Measurements from ENCODE around the gene BCL6B.

The BCL6B gene

DNA sequence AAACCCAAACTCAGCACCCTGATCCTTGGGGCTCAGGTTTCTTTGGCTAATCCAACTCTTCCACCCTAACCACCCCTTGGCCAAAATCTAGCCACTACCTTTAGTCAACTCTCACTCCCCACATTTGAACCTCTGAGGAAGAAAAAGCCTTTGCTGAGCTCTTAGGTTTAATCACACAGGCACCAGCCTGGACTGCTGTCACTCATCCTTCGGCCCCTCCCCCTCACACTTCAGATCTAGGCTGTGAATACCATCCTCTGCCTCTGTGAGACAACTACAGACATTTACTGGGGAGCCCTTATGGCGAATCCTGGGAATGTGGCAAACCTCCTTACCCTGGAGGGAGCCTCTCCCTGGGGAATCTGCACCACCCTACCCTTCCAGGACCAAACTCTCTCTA lies 15.7 kb upstream of the BCL6B start:
- no peak for DNase-seq (ENCODE audit: low read depth, low spot score)

DNA sequence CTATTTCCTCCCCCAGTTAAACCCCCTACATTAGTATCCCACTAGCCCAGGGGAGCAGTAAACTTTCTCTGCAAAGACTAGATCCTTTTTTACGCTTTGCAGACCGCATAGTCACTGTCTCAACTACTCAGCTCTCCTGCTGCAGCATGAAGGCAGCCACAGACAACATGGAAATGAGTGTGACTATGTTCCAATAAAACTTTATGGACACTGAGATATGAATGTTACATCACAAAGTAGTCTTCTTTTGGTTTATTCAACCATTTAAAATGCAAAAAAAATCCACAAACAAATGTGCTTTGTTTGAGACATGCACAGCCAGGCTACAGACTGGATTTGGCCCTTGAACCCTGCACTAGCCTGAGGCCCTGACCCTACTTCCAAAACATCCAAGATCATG lies 12.3 kb upstream of the BCL6B start:
- DNase-seq (ENCODE audit: low read depth, low spot score) = no peak

DNA sequence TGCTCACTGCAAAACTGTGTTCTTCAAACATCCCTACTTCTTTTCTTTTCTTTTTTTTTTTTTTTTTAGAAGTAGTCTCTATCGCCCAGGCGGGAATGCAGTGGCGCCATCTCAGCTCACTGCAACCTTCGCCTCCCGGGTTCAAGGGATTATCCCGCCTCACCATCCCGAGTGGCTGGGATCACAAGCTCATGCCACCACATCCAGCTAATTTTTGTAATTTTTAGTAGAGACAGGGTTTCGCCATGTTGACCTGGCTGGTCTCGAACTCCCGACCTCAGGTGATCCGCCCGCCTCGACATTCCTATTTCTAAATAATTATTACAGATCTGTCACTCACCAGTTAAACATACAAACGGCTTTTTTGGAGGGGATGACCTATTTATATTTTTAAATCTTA lies 11.4 kb upstream of the BCL6B start:
- no peak for DNase-seq (ENCODE audit: low read depth, low spot score)

DNA sequence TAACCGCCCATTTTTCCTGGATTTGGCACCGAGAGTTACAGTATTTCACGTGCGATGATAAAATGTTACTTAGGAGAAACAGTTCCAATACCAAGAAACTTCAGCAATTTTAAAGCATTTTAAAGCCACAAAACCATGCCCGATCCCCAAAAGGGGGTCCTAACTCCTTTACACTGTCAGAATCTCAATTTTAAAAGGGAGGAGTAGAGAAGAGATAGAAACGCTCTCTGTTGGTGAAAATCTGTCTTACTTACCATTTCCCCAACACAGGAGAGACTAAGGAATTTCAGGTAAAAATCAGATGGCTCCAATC lies 11.0 kb upstream of the BCL6B start:
- DNase-seq (ENCODE audit: low read depth, low spot score) = no peak

DNA sequence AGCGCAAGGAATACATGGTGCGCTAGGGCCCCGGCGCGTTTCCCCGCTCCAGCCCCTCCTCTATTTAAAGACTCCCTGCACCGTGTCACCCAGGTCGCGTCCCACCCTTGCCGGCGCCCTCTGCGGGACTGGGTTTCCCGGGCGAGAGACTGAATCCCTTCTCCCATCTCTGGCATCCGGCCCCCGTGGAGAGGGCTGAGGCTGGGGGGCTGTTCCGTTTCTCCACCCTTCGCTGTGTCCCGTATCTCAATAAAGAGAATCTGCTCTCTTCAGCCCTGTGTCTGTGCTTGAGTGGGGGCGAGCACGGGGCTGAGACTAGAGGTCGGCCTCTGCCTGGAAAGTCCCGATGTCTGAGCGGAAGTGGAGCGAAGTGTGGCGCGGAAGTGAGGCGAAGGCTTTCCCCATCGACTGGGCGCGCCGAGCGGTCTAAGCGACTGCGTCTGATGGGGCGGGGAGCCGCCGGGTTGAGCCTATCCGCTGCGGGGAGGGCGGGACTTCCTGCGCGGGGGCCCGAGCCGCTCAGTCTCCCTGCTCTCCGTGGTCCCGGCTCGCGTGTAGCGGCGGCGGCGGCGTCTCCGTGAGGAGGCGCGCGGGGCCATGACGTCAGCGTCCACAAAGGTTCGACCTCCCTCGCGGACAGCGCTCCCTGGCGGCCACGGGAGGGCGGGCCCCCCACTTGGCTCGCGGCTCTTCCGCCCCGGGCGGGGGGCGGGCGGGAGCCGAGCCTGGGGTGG lies 8.4 kb upstream of the BCL6B start:
- DNase-seq (ENCODE audit: low read depth, low spot score) = peak; percentile 91

DNA sequence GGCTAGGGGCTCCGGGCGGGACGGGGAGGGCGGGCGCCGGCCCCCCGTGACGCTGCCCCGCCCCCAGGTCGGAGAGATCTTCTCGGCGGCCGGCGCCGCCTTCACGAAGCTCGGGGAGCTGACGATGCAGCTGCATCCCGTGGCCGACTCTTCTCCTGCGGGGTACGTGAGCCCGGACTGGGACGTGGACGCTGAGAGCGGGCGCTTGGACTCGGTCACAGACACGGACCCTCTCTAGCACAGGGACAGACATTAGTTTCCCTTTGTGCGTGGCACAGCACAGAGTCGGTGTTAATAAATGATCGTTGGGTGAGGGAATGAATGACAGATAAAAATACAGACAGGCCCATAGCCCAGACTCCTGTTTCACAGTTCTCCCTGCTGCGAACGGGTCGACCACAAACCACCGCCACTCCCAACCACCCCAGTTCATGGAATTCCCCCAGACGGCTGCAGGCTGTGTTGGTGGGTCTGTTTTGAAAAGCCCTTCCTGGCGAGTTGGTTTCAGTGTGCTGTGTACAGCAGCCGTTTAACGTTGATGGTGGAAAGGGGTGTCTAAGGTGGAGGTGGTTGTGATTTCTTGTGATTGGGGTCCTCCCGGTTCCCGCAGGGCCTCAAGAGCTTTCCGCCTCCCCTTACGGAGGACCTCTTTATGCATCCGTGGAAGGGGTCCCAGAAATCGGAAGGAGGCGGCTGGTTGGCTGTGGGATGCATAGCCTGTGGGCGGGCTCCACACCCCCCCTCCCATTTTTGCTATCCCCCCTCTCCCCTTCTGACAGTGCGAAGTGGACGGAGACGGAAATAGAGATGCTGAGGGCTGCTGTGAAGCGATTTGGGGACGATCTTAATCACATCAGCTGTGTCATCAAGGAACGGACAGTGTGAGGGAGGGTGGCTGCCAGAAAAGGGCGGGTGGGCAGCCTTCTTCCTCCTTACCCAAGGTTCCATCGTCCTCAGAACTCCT lies 7.6 kb upstream of the BCL6B start:
- DNase-seq (ENCODE audit: low read depth, low spot score) = no peak

DNA sequence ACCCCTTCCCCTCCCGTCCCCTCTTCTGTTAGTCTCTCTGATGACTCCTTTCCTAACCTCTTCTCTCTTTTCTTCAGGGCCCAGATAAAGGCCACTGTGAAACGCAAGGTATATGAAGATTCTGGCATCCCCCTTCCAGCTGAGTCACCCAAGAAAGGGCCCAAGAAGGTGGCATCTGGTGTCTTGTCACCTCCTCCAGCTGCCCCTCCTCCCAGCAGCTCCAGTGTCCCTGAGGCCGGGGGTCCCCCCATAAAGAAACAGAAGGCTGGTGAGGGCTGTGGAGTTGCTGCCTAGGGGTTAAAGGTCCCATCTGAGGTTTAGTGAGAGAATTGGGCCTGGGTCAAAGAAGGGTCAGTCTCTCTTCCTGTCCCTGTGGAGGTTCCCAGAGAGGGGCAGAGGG lies 6.4 kb upstream of the BCL6B start:
- DNase-seq (ENCODE audit: low read depth, low spot score) = no peak

DNA sequence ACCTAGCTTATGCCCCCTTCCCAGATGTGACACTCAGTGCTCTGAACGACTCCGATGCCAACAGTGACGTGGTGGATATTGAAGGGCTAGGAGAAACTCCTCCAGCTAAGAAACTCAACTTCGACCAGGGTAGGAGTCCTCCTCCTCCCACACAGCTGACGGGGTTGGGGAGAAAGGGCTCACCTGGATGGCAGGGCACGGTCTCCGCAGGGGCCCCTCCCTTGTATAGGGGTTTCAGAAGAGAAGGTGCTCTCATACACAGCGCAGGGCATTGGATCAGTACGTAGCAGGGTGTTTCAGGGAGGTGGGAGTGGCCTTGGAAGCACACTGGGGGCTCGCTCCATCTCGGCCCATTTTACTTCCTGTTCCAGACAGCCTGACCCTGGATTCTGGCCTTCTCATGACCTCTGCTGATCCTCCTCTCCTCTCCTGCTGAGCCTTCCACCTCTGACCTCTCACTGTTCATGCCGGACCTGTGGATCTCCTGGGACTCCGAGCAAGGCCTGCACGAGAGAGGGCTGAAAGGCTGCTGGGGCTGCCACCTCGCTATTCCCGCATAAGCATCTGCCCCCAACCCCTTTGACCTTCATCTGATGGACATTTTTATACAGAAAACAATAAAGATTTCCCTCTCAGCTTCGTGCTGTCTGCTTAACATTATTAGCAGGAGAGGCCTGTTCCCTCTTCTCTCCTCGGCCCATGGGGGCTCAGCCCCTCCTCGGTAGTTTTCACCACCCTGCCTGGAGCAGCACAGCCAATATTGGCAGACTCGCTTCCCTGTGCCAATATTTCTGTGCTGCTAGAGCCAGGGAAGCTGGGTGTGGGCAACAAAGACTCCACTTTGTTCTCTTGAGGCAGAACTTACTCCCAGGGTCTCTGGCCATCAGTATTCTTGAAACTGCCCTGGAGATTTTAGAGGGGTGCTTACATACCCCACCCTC lies 5.7 kb upstream of the BCL6B start:
- DNase-seq (ENCODE audit: low read depth, low spot score) = no peak

DNA sequence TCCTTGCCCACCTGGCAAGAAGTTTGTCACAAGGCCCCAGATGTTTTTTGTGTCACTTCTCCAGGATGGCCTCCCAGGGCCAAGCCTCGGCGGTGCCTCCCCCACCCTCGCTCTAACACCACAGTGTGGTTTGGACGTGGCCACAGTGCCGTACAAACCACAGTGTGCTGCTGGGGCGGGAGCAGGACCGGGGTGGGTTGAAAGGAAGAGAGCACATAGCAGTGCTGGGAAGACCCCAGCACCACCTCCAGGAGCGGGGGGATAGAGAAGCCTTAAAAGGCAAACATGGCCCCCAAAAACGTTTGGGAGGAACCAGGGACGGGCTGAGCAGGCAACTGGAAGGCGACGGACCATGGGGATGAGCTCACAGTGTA lies 5.0 kb upstream of the BCL6B start:
- DNase-seq (ENCODE audit: low read depth, low spot score) = no peak

DNA sequence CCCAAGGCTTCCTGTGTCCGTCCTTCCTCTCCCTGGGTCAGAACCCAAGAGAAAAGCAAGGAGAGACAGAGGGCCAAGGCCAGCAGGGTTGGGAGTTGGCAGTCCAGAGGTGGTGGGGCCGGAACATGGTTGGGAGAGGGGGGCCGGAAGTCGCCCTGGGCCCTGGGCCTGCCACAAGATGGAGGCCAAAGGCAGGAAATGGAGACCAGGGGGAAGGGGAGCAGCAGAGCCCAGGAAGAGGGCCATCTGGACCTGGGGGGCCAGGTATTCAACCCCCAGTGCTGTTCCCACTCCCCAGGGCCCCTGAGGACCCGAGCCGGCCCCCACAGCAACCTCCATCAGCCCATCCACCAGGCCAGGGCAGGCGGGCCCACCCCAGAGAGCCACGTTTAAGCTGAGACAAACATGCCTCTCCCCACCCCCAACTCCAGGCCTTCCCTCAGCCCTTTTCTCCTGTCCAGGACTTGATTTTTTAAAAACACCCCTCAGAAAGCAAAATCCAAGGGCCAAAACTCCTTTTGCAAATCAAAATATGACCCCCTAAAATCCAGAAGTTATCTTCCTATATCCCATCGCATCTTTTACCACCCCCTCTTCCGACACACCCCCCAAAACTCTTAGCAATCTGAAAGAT lies 4.4 kb upstream of the BCL6B start:
- DNase-seq (ENCODE audit: low read depth, low spot score) = no peak

DNA sequence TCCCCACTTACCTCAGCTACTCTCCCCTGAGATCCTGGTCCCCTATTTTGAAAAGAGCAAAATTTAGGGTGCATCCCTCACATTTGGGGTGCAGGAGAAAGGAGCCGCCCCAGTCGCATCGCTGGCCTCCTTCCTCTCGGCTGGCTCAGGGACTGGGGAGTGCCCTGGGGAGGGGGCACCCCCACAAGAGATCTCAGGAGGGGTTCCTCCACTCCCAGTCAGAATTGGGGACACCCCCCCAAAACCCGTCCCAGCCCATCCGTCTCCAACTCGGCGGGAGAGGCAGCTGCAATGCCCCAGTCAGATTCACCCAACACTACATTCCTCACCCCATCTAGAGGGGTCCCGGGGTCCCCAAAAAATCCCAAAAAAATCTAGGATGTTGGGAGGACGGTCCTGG lies 3.5 kb upstream of the BCL6B start:
- no peak for DNase-seq (ENCODE audit: low read depth, low spot score)

DNA sequence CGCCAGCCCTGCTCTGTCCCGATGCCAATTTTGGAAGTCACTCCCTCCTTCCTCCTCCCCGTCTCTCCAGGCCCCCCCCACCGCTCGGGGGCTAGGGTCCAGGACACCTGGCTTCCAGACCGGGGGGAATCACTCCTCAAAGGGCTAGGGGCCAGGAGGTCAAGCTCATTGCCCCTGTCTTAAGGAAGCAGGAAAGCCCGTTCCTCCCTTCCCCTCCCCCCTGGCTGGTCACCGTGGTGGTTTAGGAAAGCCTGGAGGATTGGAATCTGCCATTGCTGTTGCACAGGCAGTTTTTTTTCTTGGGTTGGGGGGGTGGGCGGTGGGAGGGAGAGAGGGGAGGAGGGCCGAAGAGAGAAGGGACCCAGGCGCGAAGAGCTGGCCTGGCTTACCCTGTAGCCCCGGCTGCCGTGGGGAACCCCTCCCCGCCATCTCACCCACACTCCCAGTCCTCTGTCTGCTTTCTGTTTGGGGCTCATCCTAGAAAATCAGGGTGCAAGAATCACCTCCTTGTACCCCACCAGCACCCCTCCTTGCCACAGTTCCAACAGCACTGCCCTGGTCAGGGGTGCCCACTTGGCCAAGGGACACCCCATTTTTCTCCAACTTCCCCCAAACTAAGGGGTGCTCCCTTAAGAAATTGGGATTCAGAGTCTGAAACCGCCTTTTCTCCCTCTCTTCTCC lies 2.9 kb upstream of the BCL6B start:
- DNase-seq (ENCODE audit: low read depth, low spot score) = no peak

DNA sequence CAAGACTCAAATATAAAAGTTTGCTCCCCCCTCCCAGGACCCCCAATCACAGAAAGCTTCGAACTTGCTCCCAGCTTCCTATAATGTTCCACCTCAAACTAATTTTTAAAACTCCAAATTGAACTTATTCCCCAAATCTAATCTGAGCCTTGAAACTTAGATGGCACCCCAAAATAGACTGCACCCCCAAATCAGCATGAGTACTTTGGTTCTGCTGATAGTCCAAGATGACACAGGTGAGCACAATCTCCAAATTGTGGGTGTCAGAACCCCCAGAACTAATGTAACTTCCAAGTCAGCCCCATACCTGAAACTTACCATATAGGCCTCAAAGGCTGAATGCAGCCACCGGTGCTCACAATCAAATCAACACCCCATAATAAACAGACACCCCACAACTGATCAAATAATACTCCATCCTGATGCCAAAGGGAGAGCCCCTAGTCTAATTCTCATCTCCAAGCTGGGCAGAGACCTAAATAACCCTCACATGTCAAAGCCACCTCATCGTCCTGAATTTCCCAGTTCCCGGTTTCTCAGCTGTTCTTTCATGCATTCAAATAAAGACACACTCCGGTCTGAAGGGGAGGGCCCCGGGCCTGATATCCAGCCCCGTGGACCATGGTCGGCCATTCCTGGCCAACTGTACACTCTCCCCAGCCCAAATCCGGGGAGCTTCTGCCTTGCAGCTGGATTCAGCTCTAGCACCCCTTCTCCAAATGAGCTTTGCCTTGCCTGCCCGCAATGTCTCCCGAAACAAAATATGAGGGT lies 1.8 kb upstream of the BCL6B start:
- no peak for DNase-seq (ENCODE audit: low read depth, low spot score)

DNA sequence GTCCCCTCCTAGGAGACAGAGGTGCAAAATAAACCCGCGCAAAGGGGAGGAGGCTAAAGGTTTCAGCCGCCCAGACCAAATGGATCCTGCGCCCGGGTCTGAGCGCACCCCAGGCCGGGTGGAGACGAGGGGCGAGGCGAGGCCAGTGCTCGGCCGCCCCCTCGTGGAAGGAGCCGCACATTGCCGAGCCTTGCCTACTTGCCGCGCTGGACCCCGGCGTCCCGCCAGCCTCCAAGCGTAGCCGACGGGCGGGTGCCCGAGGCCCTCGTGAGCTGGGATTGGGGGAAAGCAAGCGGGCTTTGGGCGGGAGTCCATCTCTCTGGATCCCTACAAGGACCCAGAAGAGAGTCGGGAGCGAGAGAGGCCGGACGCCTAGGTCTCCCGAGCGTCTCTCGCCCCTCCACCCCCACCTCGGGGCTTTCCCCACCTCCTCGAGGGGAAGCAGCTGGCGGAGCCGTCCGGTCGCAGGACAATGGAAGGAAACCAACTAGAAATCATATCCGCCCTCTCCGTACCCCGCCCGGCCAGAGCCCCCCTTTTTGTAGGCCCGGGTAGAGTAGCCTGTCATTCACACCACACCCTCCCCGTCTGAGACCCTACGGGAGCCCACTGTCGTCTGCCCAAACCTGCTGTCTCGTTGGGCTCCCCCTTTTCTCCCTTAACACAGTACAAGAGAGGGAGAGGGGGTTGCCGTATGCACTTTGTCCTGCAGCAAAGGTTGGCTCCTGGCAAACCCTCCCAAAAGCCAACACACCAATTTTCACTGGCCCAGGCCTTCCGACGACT lies 664 bp upstream of the BCL6B start:
- DNase-seq (ENCODE audit: low read depth, low spot score) = no peak

DNA sequence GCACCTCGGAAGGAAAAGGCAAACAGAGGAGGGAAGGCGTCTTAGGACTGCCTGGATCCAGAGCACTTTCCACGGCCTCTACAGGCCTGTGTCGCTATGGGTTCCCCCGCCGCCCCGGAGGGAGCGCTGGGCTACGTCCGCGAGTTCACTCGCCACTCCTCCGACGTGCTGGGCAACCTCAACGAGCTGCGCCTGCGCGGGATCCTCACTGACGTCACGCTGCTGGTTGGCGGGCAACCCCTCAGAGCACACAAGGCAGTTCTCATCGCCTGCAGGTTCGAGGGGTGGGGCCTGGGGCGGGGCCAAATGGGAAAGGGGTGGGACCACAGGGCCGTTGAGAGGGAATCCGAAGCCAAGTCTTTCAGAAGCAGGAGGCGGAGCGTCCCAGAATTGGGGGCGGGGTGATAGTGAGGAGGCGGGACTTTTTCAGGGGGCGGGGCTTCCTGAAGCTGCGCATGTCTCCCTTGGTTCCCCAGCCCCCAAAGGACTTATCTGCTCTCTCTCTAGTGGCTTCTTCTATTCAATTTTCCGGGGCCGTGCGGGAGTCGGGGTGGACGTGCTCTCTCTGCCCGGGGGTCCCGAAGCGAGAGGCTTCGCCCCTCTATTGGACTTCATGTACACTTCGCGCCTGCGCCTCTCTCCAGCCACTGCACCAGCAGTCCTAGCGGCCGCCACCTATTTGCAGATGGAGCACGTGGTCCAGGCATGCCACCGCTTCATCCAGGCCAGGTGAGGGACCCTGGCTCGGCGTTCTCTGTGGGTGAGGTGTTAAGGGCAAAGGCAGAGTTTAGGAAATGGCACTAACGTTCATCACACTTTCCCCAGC lies 939 bp downstream of the BCL6B start:
- DNase-seq (ENCODE audit: low read depth, low spot score) = no peak

DNA sequence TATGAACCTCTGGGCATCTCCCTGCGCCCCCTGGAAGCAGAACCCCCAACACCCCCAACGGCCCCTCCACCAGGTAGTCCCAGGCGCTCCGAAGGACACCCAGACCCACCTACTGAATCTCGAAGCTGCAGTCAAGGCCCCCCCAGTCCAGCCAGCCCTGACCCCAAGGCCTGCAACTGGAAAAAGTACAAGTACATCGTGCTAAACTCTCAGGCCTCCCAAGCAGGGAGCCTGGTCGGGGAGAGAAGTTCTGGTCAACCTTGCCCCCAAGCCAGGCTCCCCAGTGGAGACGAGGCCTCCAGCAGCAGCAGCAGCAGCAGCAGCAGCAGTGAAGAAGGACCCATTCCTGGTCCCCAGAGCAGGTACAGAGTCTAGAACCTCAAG lies 1.5 kb downstream of the BCL6B start:
- no peak for DNase-seq (ENCODE audit: low read depth, low spot score)

DNA sequence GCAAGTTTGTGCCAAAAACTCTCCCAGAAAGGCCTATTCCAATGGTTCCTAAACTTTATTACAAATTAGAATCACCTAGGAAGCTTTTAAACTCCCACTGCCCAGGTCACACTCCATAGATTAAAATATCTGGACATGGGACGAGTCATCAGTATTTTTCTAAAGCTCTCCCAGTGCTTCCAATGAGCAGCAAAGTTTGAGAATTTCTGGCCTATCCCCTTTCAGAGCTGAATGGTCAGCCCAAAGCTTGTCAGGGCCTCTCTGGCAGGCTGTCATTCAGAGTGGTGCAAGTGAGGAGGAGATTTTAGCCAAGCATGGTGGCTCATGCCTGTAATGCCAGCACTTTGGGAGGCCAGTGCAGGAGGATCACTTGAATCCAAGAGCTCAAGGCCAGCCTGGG lies 2.4 kb downstream of the BCL6B start:
- DNase-seq (ENCODE audit: low read depth, low spot score) = no peak

DNA sequence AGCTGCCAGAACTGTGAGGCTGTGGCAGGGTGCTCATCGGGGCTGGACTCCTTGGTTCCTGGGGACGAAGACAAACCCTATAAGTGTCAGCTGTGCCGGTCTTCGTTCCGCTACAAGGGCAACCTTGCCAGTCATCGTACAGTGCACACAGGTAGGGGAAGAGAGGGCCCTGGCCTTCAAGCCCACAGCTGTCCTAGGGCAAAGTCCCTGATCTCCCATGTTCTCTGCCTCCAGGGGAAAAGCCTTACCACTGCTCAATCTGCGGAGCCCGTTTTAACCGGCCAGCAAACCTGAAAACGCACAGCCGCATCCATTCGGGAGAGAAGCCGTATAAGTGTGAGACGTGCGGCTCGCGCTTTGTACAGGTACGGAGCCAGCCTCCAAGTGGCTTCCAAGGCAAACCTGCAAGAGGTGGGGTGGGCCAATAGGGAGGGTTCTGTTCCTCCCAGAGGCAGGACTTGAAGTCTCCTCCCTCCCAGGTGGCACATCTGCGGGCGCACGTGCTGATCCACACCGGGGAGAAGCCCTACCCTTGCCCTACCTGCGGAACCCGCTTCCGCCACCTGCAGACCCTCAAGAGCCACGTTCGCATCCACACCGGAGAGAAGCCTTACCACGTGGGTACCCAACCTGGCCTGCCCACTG lies 3.7 kb downstream of the BCL6B start:
- no peak for DNase-seq (ENCODE audit: low read depth, low spot score)
